Stimulated activated CD4-positive, alpha-beta T cell treated with anti-CD3 and anti-CD28 coated beads, Interleukin-1b, Interleukin-23, amount 100 ng/mL, for 48 hours (primary cell): ENCODE measurements around the gene SPSB2.

Source experiments
- DNase-seq: peaks from one replicate; pipeline ENCODE4 v3.0.0-alpha.2; 2020

Gene SPSB2

GRCh38 chr12:6829536-6830220 lies 43.4 kb downstream of the SPSB2 start:
- no peak for DNase-seq

DNA sequence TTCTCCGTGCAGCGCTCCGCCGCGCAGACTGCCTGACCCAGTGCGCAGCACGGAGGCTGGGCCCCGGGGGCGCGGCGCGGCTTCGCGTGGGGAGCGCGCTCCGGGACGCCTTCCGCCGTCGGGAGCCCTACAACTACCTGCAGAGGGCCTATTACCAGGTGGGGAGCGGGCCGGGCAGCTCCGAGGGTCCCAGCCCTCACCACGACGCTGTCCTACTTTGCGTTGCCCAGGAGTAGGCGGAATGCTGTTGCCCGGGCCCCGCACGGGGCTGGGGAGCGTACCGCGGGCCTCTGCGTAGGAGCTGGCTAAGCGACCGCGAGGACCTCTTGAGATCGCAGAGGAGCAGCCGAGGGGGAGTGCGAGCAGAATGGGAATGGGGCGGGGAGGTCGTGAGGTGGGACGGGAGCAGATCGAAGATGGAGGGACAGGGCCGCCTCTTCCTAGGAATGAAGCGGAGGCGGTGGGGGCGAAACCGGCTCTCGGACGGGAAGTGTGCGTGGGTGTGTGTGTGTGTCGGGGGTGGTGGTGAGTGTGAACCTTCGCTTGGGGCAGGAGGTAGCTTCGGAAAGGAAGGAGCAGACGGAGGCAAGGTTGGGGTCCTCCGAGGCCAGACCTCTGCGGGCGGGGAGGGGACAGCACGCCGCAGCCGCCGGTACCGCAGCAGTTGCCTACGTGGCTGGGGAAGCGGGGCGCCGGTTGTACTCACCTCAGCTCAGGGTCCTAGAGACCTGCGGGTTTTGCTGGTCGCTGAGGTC lies 44.1 kb downstream of the SPSB2 start:
- DNase-seq: peak; percentile 33

DNA sequence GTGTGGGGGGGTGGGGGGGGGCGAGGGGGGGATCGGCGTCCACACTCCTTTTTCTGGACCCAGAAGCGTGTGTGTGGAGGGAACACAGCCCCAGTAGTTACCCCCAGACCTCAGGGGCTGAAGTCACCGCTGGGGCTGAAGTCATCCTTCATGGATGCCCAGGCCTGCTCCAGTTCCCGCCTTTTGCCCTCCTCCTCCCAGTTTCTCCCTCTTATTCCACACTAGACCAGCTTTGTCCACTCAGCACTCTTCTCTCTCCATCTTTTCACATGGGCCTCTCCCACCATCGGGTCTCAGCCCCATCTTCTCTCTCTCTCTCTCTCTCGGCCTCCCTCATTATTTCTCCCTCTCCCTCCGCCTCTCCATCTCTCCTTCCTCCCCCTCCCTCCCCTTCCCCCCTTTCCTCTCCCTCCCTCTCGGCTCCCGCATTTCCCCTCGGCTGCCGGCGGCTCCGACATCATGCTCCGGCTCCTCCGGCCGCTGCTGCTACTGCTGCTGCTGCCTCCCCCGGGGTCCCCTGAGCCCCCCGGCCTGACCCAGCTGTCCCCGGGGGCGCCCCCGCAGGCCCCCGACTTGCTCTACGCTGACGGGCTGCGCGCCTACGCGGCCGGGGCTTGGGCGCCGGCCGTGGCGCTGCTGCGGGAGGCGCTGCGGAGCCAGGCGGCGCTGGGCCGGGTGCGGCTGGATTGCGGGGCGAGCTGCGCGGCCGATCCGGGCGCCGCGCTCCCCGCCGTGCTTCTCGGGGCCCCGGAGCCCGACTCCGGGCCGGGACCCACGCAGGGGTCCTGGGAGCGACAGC lies 44.9 kb downstream of the SPSB2 start, which contains the start of gene P3H3:
TSS of gene P3H3 (plus strand) at position 426 of the 799 bp plus-strand sequence. CDS start at position 460, 34 bp downstream.
- DNase-seq: no peak

DNA sequence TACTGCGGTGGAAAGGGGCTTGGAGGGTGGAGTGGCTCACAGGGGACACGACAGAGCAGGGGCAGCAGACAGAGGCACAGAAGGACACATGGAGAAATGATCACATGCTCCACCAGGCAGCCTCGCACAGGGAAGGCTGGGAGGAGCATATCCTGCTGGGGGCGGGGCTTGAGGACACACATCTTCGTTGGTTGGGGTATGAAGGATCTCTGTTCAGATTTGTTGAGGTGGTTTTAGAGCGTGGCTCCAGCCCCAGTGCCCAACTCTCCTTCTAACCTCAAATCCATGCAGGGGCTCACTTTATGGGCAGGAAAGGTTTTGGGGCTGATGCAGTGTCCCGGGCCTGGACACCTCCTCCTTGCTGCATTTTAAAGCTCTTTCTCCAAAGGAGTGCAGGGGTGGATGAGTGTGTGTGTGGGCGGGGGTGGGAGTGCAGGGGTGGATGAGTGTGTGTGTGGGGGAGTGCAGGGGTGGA lies 45.6 kb downstream of the SPSB2 start:
- DNase-seq: peak; percentile 59

GRCh38 chr12:6826734-6827436 lies 46.2 kb downstream of the SPSB2 start:
- DNase-seq: no peak

GRCh38 chr12:6826125-6826733 lies 46.9 kb downstream of the SPSB2 start:
- DNase-seq: no peak

- DNase-seq: peak; percentile 82
These were observed 47.5 kb downstream of the SPSB2 start for GRCh38 chr12:6825398-6826124.

DNA sequence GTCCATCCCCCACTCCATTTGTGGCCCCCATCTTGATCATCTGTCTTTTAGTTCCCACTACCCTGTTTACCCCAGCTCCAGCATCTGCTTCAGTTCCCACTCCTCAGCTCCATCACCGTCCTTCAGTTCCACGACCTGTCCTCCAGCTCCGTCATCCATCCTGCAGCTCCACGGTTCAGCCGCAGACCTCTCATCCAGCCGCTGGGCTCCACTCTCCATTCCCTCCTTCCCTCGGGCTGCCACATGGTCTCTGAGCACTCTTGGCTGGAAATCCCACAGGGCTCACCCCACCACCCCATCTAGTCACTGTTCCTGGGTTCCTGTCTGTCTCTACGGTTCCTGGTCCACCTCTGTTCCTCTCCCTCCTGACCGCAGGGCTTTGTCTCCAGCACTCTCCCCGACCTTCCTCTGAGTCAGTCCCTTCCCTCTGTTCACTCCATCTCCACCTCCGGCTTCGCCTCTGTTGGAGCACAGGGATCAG lies 48.2 kb downstream of the SPSB2 start:
- DNase-seq: no peak

DNA sequence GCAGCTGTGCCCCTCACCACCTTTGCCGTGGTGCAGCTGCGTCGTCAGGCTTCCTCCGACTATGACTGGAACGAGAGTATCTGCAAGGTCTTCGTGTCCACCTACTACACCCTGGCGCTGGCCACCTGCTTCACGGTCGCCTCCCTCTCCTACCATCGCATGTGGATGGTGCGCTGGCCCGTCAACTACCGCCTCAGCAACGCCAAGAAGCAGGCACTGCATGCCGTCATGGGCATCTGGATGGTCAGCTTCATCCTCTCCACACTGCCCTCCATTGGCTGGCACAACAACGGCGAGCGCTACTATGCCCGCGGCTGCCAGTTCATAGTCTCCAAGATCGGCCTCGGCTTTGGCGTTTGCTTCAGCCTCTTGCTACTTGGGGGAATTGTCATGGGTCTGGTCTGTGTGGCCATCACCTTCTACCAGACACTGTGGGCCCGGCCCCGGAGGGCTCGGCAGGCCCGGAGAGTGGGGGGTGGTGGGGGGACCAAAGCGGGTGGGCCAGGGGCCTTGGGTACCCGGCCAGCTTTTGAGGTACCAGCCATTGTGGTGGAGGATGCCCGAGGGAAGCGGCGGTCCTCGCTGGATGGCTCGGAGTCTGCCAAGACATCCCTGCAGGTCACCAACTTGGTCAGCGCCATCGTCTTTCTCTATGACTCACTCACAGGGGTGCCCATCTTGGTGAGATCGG lies 48.9 kb downstream of the SPSB2 start:
- no peak for DNase-seq

DNA sequence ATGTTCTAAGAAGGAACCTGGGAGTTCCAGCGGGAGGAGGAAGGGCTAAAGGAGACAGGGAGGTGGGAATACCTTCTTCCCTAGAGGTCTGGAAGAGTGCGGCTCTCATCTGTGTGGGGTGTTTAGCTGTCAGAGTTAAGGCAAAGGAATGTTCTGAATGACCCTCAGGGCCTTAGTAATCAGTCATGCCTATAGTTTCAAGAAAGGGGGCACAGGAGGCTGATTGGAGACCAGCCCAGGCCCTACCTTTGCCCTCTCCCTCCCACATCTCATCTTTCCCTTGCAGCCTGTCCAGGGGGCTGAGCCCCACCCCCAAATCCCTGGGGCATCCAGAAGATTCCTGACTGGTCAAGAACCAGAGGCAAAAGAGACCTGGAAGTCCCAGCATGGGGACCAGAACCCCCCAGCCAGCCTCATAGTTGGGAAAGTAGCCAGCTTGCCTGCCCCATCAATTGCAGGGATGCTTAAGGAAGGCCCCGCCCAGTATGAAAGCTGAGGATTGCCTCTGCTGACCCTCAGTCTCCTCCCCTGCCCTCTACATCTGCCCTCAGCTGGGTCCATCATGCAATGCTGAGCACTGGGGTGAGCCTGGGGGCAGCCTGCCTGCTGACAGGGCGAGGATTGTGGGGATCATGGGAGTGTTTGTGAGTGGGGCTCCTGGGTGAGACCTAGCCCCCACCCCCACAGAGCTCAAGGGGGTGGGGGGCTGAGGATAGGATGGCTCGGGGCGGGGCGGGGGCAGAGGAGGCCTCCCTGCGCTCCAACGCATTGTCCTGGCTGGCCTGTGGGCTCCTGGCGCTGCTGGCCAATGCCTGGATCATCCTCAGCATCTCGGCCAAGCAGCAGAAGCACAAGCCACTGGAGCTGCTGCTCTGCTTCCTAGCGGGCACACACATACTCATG lies 49.7 kb downstream of the SPSB2 start:
- no peak for DNase-seq

DNA sequence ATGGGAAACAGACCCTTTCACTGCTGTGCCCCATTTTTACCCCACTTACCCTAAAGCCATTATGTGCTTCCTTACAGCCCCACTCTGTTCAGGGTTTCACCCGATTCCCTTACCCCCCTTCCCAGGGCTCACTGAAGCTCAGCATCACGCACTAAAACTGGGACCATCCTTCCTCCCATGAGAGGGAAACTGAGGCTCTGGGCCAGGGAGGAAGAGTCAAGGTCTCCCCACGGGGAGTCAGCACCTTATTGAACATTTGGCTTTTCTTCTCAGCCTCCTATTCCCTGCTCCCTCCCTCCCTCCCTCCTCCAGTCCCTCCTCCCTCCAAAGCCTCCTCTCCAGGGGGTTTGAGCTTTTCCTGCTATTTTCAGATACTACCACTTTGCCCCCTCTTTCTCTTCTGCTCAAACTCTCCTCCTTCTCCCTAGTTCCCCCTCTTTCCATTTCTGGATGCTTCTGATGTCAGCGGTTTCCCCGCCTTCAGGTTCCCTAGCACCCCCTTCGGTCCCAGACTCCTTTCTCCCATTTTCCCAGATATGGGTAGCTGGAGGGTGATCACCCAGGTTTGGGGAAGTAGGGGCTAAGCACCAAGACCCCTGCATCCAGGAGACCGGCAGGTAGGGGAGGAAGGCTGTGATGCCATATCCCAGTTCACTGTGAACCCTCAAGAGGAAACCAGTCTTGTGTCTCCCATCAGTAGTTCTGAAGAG lies 50.5 kb downstream of the SPSB2 start:
- no peak for DNase-seq

DNA sequence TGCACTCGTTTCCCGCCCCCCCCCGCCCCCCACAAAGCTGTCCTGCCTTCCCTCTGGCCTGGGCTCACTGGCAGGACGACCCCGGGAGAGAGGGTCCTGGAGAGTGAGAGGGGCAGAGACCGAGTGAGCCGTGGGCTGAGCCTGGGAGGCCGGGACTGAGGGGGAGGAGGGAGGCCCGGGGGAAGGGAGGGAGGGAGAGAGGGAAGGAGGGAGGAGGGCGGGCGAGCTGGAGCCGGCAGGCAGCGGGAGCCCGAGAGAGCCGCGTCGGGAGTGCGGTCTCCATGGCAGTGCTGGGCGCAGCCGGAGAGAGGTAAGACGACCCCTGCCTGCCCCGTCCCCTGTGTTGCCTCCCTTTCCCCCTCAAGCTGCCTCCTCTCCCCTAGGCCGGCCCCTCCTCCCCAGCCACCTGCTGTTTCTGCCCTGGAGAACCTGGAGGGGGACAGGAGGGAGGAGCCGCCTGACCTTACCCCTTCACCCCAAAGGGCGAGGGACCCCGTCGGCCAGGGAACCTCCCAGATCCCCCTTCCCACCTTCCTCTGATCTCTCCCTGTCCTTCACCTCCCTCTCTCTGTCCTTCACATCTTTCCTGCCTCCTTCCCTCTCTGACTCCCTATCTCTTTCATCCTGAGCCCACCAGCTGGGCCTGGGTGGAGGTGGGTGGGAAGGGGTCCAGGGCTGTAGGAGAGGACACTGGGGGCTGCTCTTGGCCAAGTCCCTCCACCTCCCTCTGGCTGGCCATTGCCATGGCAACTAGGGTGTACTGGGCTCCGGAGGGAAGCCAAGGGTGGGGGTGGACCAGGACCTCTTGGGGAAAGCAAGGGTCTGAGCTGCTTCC lies 51.3 kb downstream of the SPSB2 start, which contains the start of gene GPR162:
TSS of gene GPR162 (plus strand) at position 231 of the 835 bp plus-strand sequence. CDS start 2,078 bp downstream, outside the sequence.
- DNase-seq: no peak
